Right cardiac atrium (tissue), 5 donors: ENCODE measurements around the gene VPS25. TPM values are rescaled to one million over a fixed set of nuclear protein-coding genes. Genes with fewer than 3 reads are reported as not detected.
"Not testable (repeated sequence)": the region's sequence is repeated elsewhere in the genome, so short reads cannot be mapped to it uniquely, and the experiment has no call there.

Source experiments
- ATAC-seq, 2 donors: fragments of 200-7000 bp; cut with Tn5 transposase; one replicate each; pipeline versions ENCODE4 v1.8.0 to v1.9.1; 2020; ENCODE audit warnings: moderate library complexity in 2 of 2, mild to moderate bottlenecking in 1 of 2
- DNase-seq, 3 donors: peaks; one replicate each; pipeline ENCODE4 v3.0.0-alpha.2; 2020
- H3K27ac ChIP-seq: one replicate; pipeline ENCODE4 v1.5.1; 2013; ENCODE audit warnings: mild to moderate bottlenecking, low read length, control low read depth, moderate library complexity
- H3K27me3 ChIP-seq: one replicate; pipeline ENCODE4 v1.6.1; 2013; ENCODE audit not compliant: control insufficient read depth, insufficient read depth
- H3K4me1 ChIP-seq: one replicate; pipeline ENCODE4 v1.6.1; 2013; ENCODE audit warnings: low read length; ENCODE audit not compliant: control insufficient read depth, insufficient read depth
- H3K4me3 ChIP-seq: one replicate; pipeline ENCODE4 v1.5.1; 2013; ENCODE audit warnings: low read length, control low read depth
- H3K9me3 ChIP-seq: one replicate; pipeline ENCODE4 v1.6.1; 2013; ENCODE audit warnings: low read length; ENCODE audit not compliant: control insufficient read depth
- WGBS: extraction: QIAGEN DNeasy Blood & Tissue Kit; methylation state at CpG from one replicate; pipeline ENCODE4 v1.1.7; 2013; 5-methylcytosine and 5-hydroxymethylcytosine counted together
- intact Hi-C, 4 donors: fragments of 100-400 bp; cut with DNase I; formaldehyde crosslinking; loops; one replicate each; pipeline versions ENCODE4 v1.11.0 to v1.14.0; 2022 to 2023
- long read RNA-seq, 4 donors: library from polyadenylated mRNA; unstranded; transcript quantifications; one replicate each; pipeline ENCODE4 v2.0.0, GENCODE V29; 2020 to 2021
- polyA plus RNA-seq: library from polyadenylated mRNA; stranded (reverse); fragments of 200-250 nt; gene quantifications from one replicate; pipeline ENCODE4 v1.2.3, GENCODE V29; 2013
- total RNA-seq, 4 donors: library from RNA; stranded (reverse); fragmentation: NEBNext Ultra II Directional; extraction: Animal tissue kit (Norgen Biotek cat#: 25700); gene quantifications; one replicate each; pipeline ENCODE4 v1.2.1, GENCODE V29; 2021
- donor health status: healthy with polysubstance abuse.
- donor health status: DM: no; HTN: yes; CAD: no.
- donor health status: DM: no; HTN: no; CAD: no.
- donor health status: DM: no; HTN: yes; CAD: no; lungs with severe emphysema.
- donor health status: DM: yes; HTN: yes; CAD: no.

VPS25 gene
- total RNA-seq: 10 to 100 TPM; 32.0 to 37.7 (median 33.0) TPM
- 42.7 TPM for polyA plus RNA-seq
- long read RNA-seq, donor 1, transcript VPS25-201 (6 exons, 1,101 nt): major isoform, 36 of 38 reads
- long read RNA-seq, donor 1, partial matches to known transcripts: 0 of 38 reads
- long read RNA-seq, donor 1, other reads (novel, unspliced or antisense): 1 of 38 reads
- long read RNA-seq, donor 2, transcript VPS25-201 (6 exons, 1,101 nt): major isoform, 28 of 28 reads
- long read RNA-seq, donor 2, partial matches to known transcripts: 0 of 28 reads
- long read RNA-seq, donor 2, other reads (novel, unspliced or antisense): 0 of 28 reads
- long read RNA-seq, donor 3, transcript VPS25-201 (6 exons, 1,101 nt): major isoform, 50 of 55 reads
- long read RNA-seq, donor 3, partial matches to known transcripts: 1 of 55 reads
- long read RNA-seq, donor 3, other reads (novel, unspliced or antisense): 2 of 55 reads
- long read RNA-seq, donor 4, transcript VPS25-201 (6 exons, 1,101 nt): major isoform, 33 of 35 reads
- long read RNA-seq, donor 4, partial matches to known transcripts: 0 of 35 reads
- long read RNA-seq, donor 4, other reads (novel, unspliced or antisense): 2 of 35 reads

GRCh38 chr17:42773290-42774035, at the start of gene VPS25:
Gene VPS25, plus strand, starts transcription at chr17:42773449. Its CDS starts 27 bp downstream, at chr17:42773476.
- Histone ChIP-seq H3K4me3 (peak within 1 kb of the TSS; percentile 63), H3K27ac (peak within 1 kb of the TSS; percentile 36), H3K9me3 (no peaks in the 10 kb centered on the region), H3K4me1 (peaks cover 2% of the 10 kb centered on the region), H3K27me3 (no peaks in the 10 kb centered on the region)
- ATAC-seq: peak; percentile 94 to 96
- intact Hi-C loops: no loop called here
- WGBS: 1% methylated on average over 39 of the region's 39 CpGs
- DNase-seq: peak; percentile 78 to 91 (median 89)

GRCh38 chr17:42723636-42724035, 49.6 kb upstream of the VPS25 start:
- intact Hi-C loops: loop anchor here in 3 of 4 donors (5.0 to 10.0 kb wide), 3 partner anchors 39 to 211 kb away; partner anchors contain the start of gene RAMP2 (in 3 of the 3)
- 50% methylated on average over 3 of the region's 3 CpGs for WGBS
- no peak overlapping the region for H3K4me3 ChIP-seq

GRCh38 chr17:42725143-42725542, 48.1 kb upstream of the VPS25 start:
- Histone ChIP-seq H3K27me3 (no peaks in the 10 kb centered on the region), H3K27ac (no peak overlapping the region), H3K9me3 (no peaks in the 10 kb centered on the region), H3K4me1 (no peaks in the 10 kb centered on the region), H3K4me3 (no peak overlapping the region)
- ATAC-seq (no peak), DNase-seq (no peak)
- intact Hi-C loops: loop anchor here in 1 of 4 donors (10.0 kb wide), 2 partner anchors 90 to 210 kb away; no protein-coding TSS in a partner anchor
- WGBS: 94% methylated on average over 6 of the region's 6 CpGs

More at GRCh38 chr17:42723636-42724035, 49.6 kb upstream of the VPS25 start:
- Histone ChIP-seq H3K4me1 (no peaks in the 10 kb centered on the region), H3K27me3 (no peaks in the 10 kb centered on the region), H3K9me3 (no peaks in the 10 kb centered on the region), H3K27ac (no peak overlapping the region)
- ATAC-seq: no peak
- DNase-seq: no peak

- H3K27me3 ChIP-seq: no peaks in the 10 kb centered on the region
- DNase-seq (no peak), ATAC-seq (no peak)
- 82% methylated on average over 1 of the region's 1 CpG for WGBS
- H3K27ac ChIP-seq: no peak overlapping the region
- intact Hi-C loops: no loop called here
- no peaks in the 10 kb centered on the region for H3K9me3 ChIP-seq
- no peak overlapping the region for H3K4me3 ChIP-seq
- H3K4me1 ChIP-seq: peaks cover 8% of the 10 kb centered on the region
Observed at GRCh38 chr17:42740699-42741098, 32.5 kb upstream of the VPS25 start.

GRCh38 chr17:42742916-42743315, 30.3 kb upstream of the VPS25 start:
- intact Hi-C loops: not testable (repeated sequence)

GRCh38 chr17:42743595-42744282, 29.5 kb upstream of the VPS25 start:
- H3K4me3 ChIP-seq: peak overlapping the region; percentile 85
- ATAC-seq: peak in 1 of 2 donors; percentile 4
- DNase-seq: peak in 1 of 3 donors; percentile 18
- no peaks in the 10 kb centered on the region for H3K27me3 ChIP-seq
- WGBS: 34% methylated on average over 10 of the region's 10 CpGs
- intact Hi-C loops: no loop called here
- peak overlapping the region; percentile 91 for H3K27ac ChIP-seq
- no peaks in the 10 kb centered on the region for H3K9me3 ChIP-seq
- H3K4me1 ChIP-seq: peaks cover 8% of the 10 kb centered on the region

More at GRCh38 chr17:42742916-42743315, 30.3 kb upstream of the VPS25 start:
- H3K27me3 ChIP-seq, H3K4me3 ChIP-seq, H3K4me1 ChIP-seq, H3K9me3 ChIP-seq, ATAC-seq: not testable (repeated sequence)
- peak overlapping the region; percentile 4 for H3K27ac ChIP-seq
- WGBS: 95% methylated on average over 11 of the region's 11 CpGs
- DNase-seq: peak in 1 of 3 donors; percentile 16

GRCh38 chr17:42744283-42744805, 28.9 kb upstream of the VPS25 start:
- under 1% methylated on average over 32 of the region's 32 CpGs for WGBS
- H3K9me3 ChIP-seq: no peaks in the 10 kb centered on the region
- no peaks in the 10 kb centered on the region for H3K27me3 ChIP-seq
- H3K4me3 ChIP-seq: peak overlapping the region; percentile 85
- peak overlapping the region; percentile 97 for H3K27ac ChIP-seq
- H3K4me1 ChIP-seq: peaks cover 8% of the 10 kb centered on the region
- ATAC-seq (peak; percentile 88 to 92), DNase-seq (peak; percentile 84 to 94 (median 94))
- intact Hi-C loops: no loop called here

GRCh38 chr17:42744806-42745617, 28.2 kb upstream of the VPS25 start, which contains the start of gene EZH1:
Gene EZH1, minus strand, starts transcription at chr17:42745040. Its CDS starts 16,099 bp downstream, at chr17:42728941.
- Histone ChIP-seq H3K4me1 (peaks cover 11% of the 10 kb centered on the region), H3K9me3 (no peaks in the 10 kb centered on the region), H3K27ac (peak within 1 kb of the TSS; percentile 97), H3K27me3 (no peaks in the 10 kb centered on the region), H3K4me3 (peak within 1 kb of the TSS; percentile 85)
- peak; percentile 91 to 97 (median 96) for DNase-seq
- ATAC-seq: peak; percentile 97 to 98
- WGBS: 4% methylated on average over 50 of the region's 50 CpGs
- intact Hi-C loops: no loop called here

- peak; percentile 47 to 80 (median 60) for DNase-seq
- peak in 1 of 2 donors; percentile 2 for ATAC-seq
- 46% methylated on average over 7 of the region's 7 CpGs for WGBS
- H3K27ac ChIP-seq: peak overlapping the region; percentile 65
- no peak overlapping the region for H3K4me3 ChIP-seq
- H3K9me3 ChIP-seq: no peaks in the 10 kb centered on the region
- intact Hi-C loops: no loop called here
- no peaks in the 10 kb centered on the region for H3K27me3 ChIP-seq
- peaks cover 12% of the 10 kb centered on the region for H3K4me1 ChIP-seq
Observed at GRCh38 chr17:42748202-42748907, 24.9 kb upstream of the VPS25 start.
